ENCODE results near the gene TRIM17.

TRIM17 gene

GRCh38 chr1:228359613-228360532 lies 56.8 kb downstream of the TRIM17 start:
- DNase-seq, result no peak
- no peak for TF ChIP-seq CTCF (IDR thresholded peaks at IDR 0.05)
- H3K4me3 ChIP-seq, result no peak overlapping the region
- no peak overlapping the region for H3K27ac ChIP-seq
- H3K36me3 ChIP-seq, result no peaks in the 10 kb centered on the region
- no peaks in the 10 kb centered on the region for H3K9me3 ChIP-seq
- intact Hi-C loops (cut with DNase I; ENCODE audit: low total_unique reads), result no loop called here
- H3K27me3 ChIP-seq, result peaks cover 0 to 14% of the 10 kb centered on the region in 2 donors
- H3K4me1 ChIP-seq, result no peaks in the 10 kb centered on the region

- intact Hi-C loops (cut with DNase I; ENCODE audit: low total_unique reads), result no loop called here
- TF ChIP-seq CTCF (IDR thresholded peaks at IDR 0.05), result no peak
- Histone ChIP-seq H3K9me3 (no peaks in the 10 kb centered on the region), H3K4me3 (no peak overlapping the region), H3K27ac (no peak overlapping the region), H3K36me3 (no peaks in the 10 kb centered on the region), H3K4me1 (no peaks in the 10 kb centered on the region), H3K27me3 (peaks cover 0 to 5% of the 10 kb centered on the region in 2 donors)
- no peak for DNase-seq
Observed at GRCh38 chr1:228358764-228359612, 57.7 kb downstream of the TRIM17 start.

GRCh38 chr1:228358039-228358763 lies 58.5 kb downstream of the TRIM17 start:
- no peak for TF ChIP-seq CTCF (IDR thresholded peaks at IDR 0.05)
- no peaks in the 10 kb centered on the region for H3K36me3 ChIP-seq
- intact Hi-C loops (cut with DNase I; ENCODE audit: low total_unique reads), result no loop called here
- H3K27me3 ChIP-seq, result no peaks in the 10 kb centered on the region
- DNase-seq, result no peak
- no peaks in the 10 kb centered on the region for H3K4me1 ChIP-seq
- H3K9me3 ChIP-seq, result no peaks in the 10 kb centered on the region
- H3K4me3 ChIP-seq, result no peak overlapping the region
- no peak overlapping the region for H3K27ac ChIP-seq

All from tibial artery (tissue), 4 donors.